HG03521 (cell line): ENCODE data around the gene UBE2K.
"Not testable (repeated sequence)": the region's sequence is repeated elsewhere in the genome, so short reads cannot be mapped to it uniquely, and the experiment has no call there.

ENCODE experiments used
- ATAC-seq: cut with Tn5 transposase; IDR thresholded peaks from one replicate; pipeline ENCODE4 v1.9.1; 2021; ENCODE audit warnings: mild to moderate bottlenecking, moderate library complexity; ENCODE audit not compliant: unreplicated experiment

The UBE2K gene

GRCh38 chr4:39792529-39792928 is 94.6 kb downstream of the UBE2K start:
- no peak for ATAC-seq

- not testable (repeated sequence) for ATAC-seq
Measured at GRCh38 chr4:39792976-39793375, 95.0 kb downstream of the UBE2K start.

- no peak for ATAC-seq
Measured at GRCh38 chr4:39802005-39802404, 104.1 kb downstream of the UBE2K start.

- ATAC-seq: no peak
Measured at GRCh38 chr4:39808231-39808749, 110.4 kb downstream of the UBE2K start.

GRCh38 chr4:39812500-39812899 is 114.6 kb downstream of the UBE2K start:
- ATAC-seq: no peak

- ATAC-seq: not testable (repeated sequence)
Measured at GRCh38 chr4:39813033-39813432, 115.1 kb downstream of the UBE2K start.

- ATAC-seq: not testable (repeated sequence)
Measured at GRCh38 chr4:39813761-39814160, 115.8 kb downstream of the UBE2K start.

- ATAC-seq: no peak
Measured at GRCh38 chr4:39814403-39815185, 116.7 kb downstream of the UBE2K start.

- no peak for ATAC-seq
Measured at GRCh38 chr4:39818646-39819045, 120.7 kb downstream of the UBE2K start.

- ATAC-seq: no peak
Measured at GRCh38 chr4:39820186-39820585, 122.2 kb downstream of the UBE2K start.

GRCh38 chr4:39821951-39822350 is 124.0 kb downstream of the UBE2K start:
- no peak for ATAC-seq

- ATAC-seq: no peak
Measured at GRCh38 chr4:39822662-39823061, 124.7 kb downstream of the UBE2K start.

- ATAC-seq: no peak
Measured at GRCh38 chr4:39823191-39823590, 125.3 kb downstream of the UBE2K start.

GRCh38 chr4:39825090-39825489 is 127.2 kb downstream of the UBE2K start:
- no peak for ATAC-seq

GRCh38 chr4:39825741-39826231 is 127.8 kb downstream of the UBE2K start:
- no peak for ATAC-seq
